RPMI8226 (cell line): ENCODE measurements around the gene PPIL6.
A peak's percentile ranks its signal among the peaks of the same experiment; 100 is the strongest.
"Not testable (repeated sequence)": the region's sequence is repeated elsewhere in the genome, so short reads cannot be mapped to it uniquely, and the experiment has no call there.

Experiments used
- DNase-seq: peaks from one replicate; pipeline ENCODE4 v3.0.0-alpha.2; 2015

PPIL6 gene

DNA sequence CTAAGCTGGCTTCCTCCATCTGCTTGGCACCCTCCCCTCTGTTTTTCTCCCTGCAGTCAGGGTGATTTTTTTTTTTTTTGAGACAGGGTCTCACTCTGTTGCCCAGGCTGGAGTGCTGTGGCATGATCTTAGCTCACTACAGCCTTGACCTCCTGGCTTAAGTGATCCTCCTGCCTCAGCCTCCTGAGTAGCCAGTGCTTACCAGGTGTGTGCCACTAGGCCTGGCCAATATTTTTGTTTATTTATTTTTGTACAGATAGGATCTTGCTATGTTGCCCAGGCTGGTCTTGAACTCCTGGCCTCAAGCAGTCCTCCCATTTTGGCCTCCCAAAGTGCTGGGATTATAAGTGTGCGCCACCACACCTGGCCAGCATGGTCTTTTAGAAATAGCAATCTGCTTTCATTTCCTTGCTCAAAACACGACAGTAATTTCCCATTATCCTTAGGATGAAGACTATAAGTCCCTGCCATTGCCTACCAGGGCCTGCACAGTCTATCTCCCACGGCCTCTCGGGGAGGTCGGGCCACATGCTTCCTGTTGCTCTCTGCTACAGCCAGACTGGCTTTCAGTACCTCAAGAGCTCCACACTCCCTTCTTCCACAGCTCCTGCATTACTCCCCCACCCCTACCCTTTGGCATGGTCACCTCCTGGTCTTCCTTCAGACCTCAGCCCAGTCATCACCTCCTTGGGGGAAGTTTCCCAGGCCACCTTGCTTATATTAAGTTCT lies 47.1 kb downstream of the PPIL6 start:
- no peak for DNase-seq

- no peak for DNase-seq
These were observed 50.7 kb downstream of the PPIL6 start for GRCh38 chr6:109389650-109390274.

DNA sequence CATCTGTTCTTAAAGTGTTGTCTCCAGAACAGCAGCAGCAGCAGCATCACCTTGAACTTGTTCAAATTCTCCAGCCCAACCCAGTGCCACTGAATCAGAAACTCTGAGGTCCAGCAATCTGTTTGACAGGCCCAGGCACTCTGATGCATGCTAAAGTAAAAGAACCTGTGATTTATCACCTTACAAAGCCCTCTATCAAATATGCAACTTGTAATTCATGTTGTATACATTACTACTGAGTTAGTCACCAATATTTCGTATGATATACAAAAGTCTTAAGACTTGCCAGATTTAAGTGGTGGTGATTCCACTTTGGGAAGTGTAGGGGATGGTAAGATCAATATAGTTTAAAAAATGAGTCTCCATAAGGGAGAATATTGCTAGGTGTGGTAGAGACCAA lies 52.2 kb downstream of the PPIL6 start:
- DNase-seq: no peak

DNA sequence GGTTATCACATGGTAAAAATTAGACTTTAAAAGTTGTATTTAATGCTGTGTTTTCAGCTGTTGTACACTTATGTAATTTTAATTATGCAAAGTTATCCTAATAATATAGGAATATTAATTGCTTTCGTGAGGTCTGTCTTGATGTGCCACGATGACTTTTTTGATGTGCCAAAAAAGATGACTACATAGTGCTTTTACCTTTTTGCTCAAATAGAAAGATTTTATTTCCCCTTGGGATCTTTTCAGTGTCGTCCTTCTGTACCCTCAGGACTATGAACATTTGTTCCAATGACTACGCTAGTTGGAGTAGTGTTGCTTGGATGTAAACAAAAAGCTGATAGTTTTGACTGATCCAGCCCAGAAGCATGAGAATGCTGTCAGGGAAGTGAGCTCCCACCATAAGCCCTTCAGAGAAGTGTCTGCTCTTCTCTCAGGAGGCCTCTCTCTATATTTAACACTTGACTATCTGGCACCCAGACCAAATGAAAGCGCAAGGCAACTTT lies 56.9 kb downstream of the PPIL6 start:
- DNase-seq: no peak

GRCh38 chr6:109382576-109383437 lies 57.6 kb downstream of the PPIL6 start:
- DNase-seq: peak; percentile 91

DNA sequence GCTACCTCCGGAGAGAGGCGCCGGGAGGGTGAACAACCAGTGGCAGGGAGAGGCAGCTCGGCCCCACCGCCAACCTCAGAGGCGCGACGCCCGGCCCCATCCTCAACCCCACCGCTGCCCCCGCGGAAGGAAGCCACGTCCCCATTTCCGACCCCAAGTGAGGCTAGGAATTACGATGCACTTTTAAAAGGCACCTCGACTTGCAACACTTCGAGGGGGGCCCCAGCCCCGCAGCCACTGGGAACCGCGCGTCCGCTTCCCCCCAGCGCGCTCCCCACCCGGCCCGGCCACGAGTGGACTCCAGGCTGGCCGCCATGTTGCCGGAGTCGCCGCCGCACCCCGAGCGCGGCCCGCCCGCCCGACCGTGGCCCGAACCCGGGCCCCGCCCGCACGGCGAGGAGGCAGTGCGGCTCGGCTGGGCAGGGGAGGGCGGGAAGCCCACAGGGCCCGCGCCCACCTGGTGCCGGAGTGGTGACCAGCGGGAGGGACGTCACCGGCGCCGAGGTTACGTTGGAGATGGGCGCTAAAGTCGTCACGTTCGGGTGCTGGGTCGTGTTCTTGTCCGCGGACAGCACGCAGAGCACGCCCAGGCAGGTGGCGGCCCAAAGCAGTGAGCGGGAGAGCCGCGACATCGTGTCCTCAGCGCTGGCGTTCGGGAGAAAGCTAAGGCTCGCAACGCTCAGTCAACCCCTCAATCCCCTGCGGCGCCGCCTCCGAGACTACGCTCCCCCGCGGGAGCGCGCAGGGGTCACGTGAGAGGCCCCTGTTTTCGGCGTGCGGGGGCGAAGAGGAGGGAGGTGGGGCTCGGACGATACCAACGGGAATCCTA lies 58.5 kb downstream of the PPIL6 start, which contains the start of gene CD164:
CD164 (minus strand) TSS at position 721 of the 829 bp plus-strand sequence; CDS start at position 632, 89 bp downstream.
- DNase-seq: peak; percentile 94

GRCh38 chr6:109381061-109381746 lies 59.2 kb downstream of the PPIL6 start:
- DNase-seq: no peak

GRCh38 chr6:109379711-109380110 lies 60.7 kb downstream of the PPIL6 start:
- DNase-seq: no peak

- DNase-seq: no peak
These were observed 62.7 kb downstream of the PPIL6 start for GRCh38 chr6:109377717-109378116.

GRCh38 chr6:109374326-109374892 lies 66.0 kb downstream of the PPIL6 start:
- no peak for DNase-seq

- DNase-seq: no peak
These were observed 66.7 kb downstream of the PPIL6 start for GRCh38 chr6:109373762-109374161.

GRCh38 chr6:109373331-109373730 lies 67.1 kb downstream of the PPIL6 start:
- no peak for DNase-seq

- DNase-seq: no peak
These were observed 68.3 kb downstream of the PPIL6 start for GRCh38 chr6:109372130-109372529.

DNA sequence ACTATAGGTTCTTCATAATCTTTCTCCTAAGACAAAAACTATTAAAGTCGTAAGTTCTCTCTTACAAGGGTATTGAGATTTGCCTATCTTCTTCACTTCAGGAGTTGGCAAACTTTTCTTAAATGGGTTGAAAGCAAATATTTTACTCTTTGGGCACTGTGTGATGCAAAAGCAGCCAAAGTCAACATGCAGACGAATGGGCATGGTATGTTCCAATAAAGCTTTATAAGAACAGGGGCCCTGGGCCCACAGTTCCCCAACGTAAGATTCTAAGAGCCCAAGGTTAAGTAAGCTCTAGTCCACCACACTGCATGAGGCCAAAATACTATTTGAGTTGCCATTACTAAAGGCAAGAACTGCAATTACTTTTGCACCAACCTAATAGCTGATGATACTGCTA lies 69.6 kb downstream of the PPIL6 start:
- DNase-seq: no peak

DNA sequence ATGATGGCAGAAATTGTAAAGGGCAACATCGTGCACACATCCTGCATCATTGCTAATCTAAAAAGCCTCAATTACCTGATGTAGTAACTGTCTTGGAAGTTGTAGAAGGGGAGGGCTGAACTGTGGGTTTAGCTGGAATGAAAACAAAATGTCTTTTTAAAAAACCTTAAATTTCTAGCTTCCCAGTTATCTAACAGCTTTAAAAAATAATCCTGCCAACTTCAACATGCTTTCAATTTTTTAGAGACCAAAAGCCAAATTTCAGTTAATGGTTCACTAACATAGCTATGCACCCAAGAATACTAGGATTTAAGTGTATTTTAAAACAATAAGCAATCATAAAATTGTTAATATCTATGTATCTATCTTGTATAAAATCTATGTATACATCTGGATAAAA lies 70.1 kb downstream of the PPIL6 start:
- DNase-seq: no peak

GRCh38 chr6:109369728-109370127 lies 70.7 kb downstream of the PPIL6 start:
- no peak for DNase-seq

DNA sequence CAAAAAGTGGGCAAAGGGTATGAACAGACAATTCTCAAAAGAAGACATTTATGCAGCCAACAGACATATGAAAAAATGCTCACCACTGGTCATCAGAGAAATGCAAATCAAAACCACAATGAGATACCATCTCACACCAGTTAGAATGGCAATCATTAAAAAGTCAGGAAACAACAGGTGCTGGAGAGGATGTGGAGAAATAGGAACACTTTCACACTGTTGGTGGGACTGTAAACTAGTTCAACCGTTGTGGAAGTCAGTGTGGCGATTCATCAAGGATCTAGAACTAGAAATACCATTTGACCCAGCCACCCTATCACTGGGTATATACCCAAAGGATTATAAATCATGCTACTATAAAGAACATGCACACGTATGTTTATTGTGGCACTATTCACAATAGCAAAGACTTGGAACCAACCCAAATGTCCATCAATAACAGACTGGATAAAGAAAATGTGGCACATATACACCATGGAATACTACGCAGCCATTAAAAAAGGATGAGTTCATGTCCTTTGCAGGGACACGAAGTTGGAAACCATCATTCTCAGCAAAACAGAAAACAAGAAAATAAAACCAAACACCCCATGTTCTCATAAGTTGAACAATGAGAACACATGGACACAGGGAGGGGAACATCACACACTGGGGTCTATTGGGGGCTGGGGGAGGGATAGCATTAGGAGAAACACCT lies 75.9 kb downstream of the PPIL6 start:
- not testable (repeated sequence) for DNase-seq

DNA sequence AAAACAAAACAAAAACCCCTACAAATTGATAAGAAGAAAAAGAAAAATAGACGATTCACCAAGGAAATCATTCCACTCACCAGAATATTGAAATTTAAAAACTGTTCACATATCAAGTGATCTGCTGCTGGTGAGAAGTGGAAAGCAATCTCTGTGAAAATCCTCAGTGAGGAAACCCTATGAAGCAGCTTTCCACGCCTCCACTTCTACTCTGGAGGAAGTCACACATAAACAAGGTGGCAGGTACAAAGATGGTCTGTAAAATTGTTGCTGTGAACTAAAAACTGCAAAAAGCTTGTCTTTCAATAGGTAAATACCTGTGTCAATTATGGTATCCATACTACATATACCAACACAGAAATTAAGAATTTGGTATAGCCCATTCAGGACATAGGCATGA lies 76.7 kb downstream of the PPIL6 start:
- no peak for DNase-seq

GRCh38 chr6:109362102-109362884 lies 78.1 kb downstream of the PPIL6 start:
- DNase-seq: no peak

DNA sequence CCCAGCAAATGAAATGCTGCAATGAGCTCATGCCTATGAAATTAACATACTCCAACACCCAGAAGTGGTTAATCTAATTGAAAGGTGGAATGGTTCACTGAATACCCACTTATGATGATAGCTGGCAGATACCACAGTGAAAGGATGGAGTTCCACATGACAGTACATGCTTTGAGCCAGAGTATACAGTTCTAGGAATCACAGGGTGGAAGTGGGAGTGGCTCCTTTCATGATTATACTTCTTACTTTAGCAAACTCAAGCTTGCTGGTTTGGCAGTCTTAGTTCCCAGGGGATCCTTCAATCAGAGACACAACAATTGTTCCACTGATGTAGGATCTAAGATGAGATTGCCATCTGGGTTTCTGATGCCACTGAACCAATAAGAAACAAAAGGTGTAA lies 79.6 kb downstream of the PPIL6 start:
- DNase-seq: no peak
